Stimulated activated naive B cell treated with anti-CD40 and anti-IgM and Interleukin-4, amounts not matched to agents 10 μg/mL and 1 μg/mL and 100 μg/mL, for 72 hours (primary cell): ENCODE results near the gene AHNAK.

Source experiments
- ATAC-seq, 2 donors: fragments of 150-1000 bp; cut with Tn5 transposase; replicated peaks; 2 replicates each; pipeline ENCODE4 v1.10.0; 2021; ENCODE audit warnings: moderate library complexity in 1 of 2
- DNase-seq: peaks from one replicate; pipeline ENCODE4 v3.0.0; 2021
- H3K27ac Mint-ChIP-seq: one replicate; pipeline ENCODE4 v1.8.0; 2022; ENCODE audit warnings: mild to moderate bottlenecking, mixed read lengths
- H3K27me3 Mint-ChIP-seq, 2 donors: one replicate each; pipeline ENCODE4 v1.8.0; 2022; ENCODE audit warnings: mixed read lengths in 2 of 2
- H3K36me3 Mint-ChIP-seq, 2 donors: one replicate each; pipeline ENCODE4 v1.8.0; 2022; ENCODE audit warnings: mixed read lengths in 2 of 2, mild to moderate bottlenecking in 1 of 2
- H3K4me1 Mint-ChIP-seq, 2 donors: one replicate each; pipeline ENCODE4 v1.8.0; 2022; ENCODE audit warnings: mixed read lengths in 2 of 2, mild to moderate bottlenecking in 1 of 2
- H3K4me3 Mint-ChIP-seq, 2 donors: one replicate each; pipeline ENCODE4 v1.8.0; 2022; ENCODE audit warnings: mild to moderate bottlenecking in 2 of 2, mixed read lengths in 2 of 2, moderate library complexity in 1 of 2
- H3K9me3 Mint-ChIP-seq, 2 donors: one replicate each; pipeline ENCODE4 v1.8.0; 2022; ENCODE audit warnings: mixed read lengths in 2 of 2, mild to moderate bottlenecking in 1 of 2

AHNAK gene

GRCh38 chr11:62400760-62401159, 145.8 kb downstream of the AHNAK start:
- Mint-ChIP-seq H3K9me3 (no peaks in the 10 kb centered on the region), H3K4me1 (peaks cover 10 to 13% of the 10 kb centered on the region in 2 donors), H3K27ac (no peak overlapping the region), H3K27me3 (peaks cover 15 to 26% of the 10 kb centered on the region in 2 donors), H3K4me3 (no peak overlapping the region), H3K36me3 (no peaks in the 10 kb centered on the region)
- ATAC-seq (no peak), DNase-seq (no peak)

- no peak for ATAC-seq
- Mint-ChIP-seq H3K27ac (no peak overlapping the region), H3K4me1 (peaks cover 10 to 13% of the 10 kb centered on the region in 2 donors)
Observed at GRCh38 chr11:62400281-62400680, 146.3 kb downstream of the AHNAK start.

GRCh38 chr11:62399878-62400266, 146.7 kb downstream of the AHNAK start:
- H3K4me3 Mint-ChIP-seq: no peak overlapping the region
- no peak for ATAC-seq

More at GRCh38 chr11:62400281-62400680, 146.3 kb downstream of the AHNAK start:
- DNase-seq: no peak
- H3K27me3 Mint-ChIP-seq: peaks cover 15 to 26% of the 10 kb centered on the region in 2 donors
- H3K36me3 Mint-ChIP-seq: no peaks in the 10 kb centered on the region
- no peaks in the 10 kb centered on the region for H3K9me3 Mint-ChIP-seq
- H3K4me3 Mint-ChIP-seq: no peak overlapping the region

DNA sequence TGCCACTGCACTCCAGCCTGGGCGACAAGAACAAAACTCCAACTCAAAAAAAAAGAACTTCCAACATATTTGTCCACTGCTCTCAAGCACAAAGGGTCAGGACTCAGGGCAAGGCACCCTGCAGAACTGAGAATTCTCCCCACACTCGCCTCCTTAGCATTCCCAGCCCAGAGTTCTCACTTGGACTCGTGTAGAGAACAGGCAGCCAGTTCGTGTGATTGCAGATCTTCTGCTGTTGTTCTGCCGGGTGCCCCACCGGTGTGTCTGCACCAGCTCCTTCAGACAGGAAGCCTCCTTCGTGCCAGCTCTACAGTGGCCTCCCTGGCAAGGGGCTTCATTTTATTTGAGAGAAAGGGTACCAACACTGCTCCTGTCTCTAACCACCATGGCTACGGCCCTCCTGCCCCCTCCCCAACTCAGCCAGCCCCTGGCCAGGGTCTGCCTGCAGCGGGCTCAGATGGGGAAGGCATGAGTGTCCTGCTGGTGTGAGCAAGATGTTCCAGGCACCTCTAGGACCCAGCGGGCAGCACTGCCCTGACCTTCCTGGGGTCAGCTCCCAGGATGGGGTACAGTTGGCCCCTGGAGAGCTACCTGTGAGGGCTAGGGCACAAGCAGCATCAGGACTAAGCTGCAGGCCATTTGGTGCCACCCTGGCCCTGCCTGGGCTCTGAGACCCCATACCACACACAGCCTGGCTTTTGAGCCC, 147.3 kb downstream of the AHNAK start:
- Mint-ChIP-seq H3K36me3 (no peaks in the 10 kb centered on the region), H3K27me3 (peaks cover 12 to 22% of the 10 kb centered on the region in 2 donors), H3K4me3 (no peak overlapping the region), H3K27ac (no peak overlapping the region), H3K9me3 (no peaks in the 10 kb centered on the region), H3K4me1 (peaks cover 13 to 18% of the 10 kb centered on the region in 2 donors)
- DNase-seq (no peak), ATAC-seq (no peak)

More at GRCh38 chr11:62399878-62400266, 146.7 kb downstream of the AHNAK start:
- Mint-ChIP-seq H3K9me3 (no peaks in the 10 kb centered on the region), H3K27me3 (peaks cover 13 to 22% of the 10 kb centered on the region in 2 donors), H3K36me3 (no peaks in the 10 kb centered on the region), H3K27ac (no peak overlapping the region), H3K4me1 (peaks cover 13 to 14% of the 10 kb centered on the region in 2 donors)
- no peak for DNase-seq

DNA sequence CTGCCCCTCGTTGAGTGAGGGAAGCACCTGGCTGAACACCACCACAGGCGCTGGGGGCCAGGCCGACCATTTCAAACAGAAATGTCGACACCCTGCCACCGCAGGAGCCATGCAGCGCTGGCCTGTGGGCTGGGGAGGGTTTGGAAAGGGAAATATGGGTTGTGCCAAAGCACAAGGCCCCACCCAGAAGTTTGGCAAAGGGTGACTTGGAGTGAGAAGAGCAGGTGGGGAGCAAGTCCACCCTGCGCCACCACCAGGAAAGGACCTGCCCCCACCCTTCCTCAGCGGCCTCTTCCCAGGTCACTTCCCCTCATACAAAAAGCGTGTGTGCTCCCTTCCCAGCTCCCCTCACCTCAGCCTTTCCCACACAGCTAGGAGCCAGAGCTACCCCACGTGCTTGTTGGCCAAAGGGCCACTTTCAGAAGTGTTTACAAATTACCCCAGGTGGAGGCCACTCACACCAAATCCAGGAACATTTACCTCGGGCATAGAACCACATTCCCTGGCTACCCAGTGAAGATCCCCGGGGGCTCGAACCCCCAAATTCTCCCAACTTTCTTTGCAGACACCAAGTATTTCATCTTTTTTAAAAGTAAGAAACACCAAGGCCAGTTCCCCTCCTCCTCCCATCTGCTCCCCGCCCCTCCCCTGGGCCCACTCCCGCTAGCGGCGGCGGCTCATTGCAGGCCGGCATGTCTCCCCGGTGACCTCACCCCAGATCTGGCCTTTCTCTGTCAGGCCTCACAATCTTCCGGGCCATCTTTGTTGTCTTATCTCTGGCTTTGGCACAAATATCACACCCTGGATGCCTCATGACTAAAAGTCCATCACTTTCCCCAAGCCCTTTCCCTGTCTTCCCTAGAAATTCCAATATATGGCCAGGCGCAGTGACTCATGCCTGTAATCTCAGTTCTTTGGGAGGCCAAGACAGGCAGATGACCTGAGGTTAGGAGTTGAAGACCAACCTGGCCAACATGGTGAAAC, 148.3 kb downstream of the AHNAK start:
- Mint-ChIP-seq H3K27me3 (peaks cover 12 to 22% of the 10 kb centered on the region in 2 donors), H3K36me3 (no peaks in the 10 kb centered on the region), H3K27ac (no peak overlapping the region), H3K9me3 (no peaks in the 10 kb centered on the region), H3K4me1 (peaks cover 14 to 18% of the 10 kb centered on the region in 2 donors), H3K4me3 (no peak overlapping the region)
- ATAC-seq: no peak
- DNase-seq: no peak

GRCh38 chr11:62395885-62396551, 150.6 kb downstream of the AHNAK start:
- H3K36me3 Mint-ChIP-seq: no peaks in the 10 kb centered on the region
- H3K4me1 Mint-ChIP-seq: peaks cover 2 to 8% of the 10 kb centered on the region in 2 donors
- DNase-seq: no peak
- peaks cover 12 to 16% of the 10 kb centered on the region in 2 donors for H3K27me3 Mint-ChIP-seq
- H3K27ac Mint-ChIP-seq: no peak overlapping the region
- ATAC-seq: no peak
- H3K9me3 Mint-ChIP-seq: no peaks in the 10 kb centered on the region
- H3K4me3 Mint-ChIP-seq: no peak overlapping the region

DNA sequence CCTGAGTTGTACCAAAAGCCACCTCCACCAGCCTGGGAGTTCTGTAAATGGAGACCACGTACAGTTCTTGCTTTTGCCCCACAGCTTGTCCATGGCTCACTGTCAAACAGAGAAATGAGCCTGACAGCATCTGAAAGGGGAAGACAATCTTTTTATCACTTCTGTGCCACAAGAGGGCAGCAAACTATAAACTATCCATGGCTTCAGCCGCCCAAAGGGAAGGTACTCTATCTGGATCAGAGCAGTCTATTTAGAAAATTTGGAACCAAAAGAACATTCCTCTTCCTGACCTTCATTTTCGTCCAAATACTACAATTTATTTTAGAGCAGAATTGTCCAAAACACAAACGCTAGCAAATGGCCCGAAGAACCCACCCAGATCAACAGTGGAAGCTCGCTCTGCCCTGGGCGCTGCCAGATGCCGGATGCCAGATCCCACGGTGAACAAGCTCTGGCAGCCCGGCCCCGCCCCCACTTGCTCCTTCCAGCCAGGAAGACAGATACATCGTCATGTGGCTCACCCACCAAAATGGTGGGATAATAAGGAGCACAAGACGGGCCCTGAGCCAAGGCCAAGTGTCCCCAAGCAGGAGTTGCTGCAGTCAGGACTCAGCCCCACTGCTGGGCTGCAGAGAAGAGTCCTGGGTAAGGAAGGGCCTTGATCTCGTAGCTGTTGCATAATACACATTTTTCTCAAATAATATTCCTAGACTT, 151.6 kb downstream of the AHNAK start:
- Mint-ChIP-seq H3K9me3 (no peaks in the 10 kb centered on the region), H3K27me3 (peaks cover 12 to 16% of the 10 kb centered on the region in 2 donors), H3K4me3 (no peak overlapping the region), H3K4me1 (peaks cover 2 to 8% of the 10 kb centered on the region in 2 donors), H3K36me3 (no peaks in the 10 kb centered on the region), H3K27ac (no peak overlapping the region)
- peak; percentile 52 for DNase-seq
- peak; percentile 93 to 94 for ATAC-seq

DNA sequence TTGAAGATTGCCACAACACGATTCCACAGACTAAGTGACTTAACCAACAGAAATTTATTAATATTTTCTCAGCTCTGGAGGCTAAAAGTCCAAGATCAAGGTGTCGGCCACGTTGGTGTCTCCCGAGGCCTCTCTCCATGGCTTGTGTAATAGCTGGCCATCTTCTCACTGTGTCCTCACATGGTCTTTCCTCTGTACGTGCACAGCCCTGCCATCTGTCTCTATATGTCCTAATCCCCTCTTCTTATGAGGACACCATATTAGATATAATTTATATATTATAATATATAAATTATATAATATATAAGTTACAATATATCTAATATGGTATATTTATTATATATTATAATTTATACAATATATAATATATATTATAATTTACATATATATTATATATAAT, 152.9 kb downstream of the AHNAK start:
- DNase-seq: no peak
- ATAC-seq: no peak
- H3K27me3 Mint-ChIP-seq: peaks cover 8 to 9% of the 10 kb centered on the region in 2 donors
- no peaks in the 10 kb centered on the region for H3K36me3 Mint-ChIP-seq
- H3K9me3 Mint-ChIP-seq: no peaks in the 10 kb centered on the region
- no peak overlapping the region for H3K27ac Mint-ChIP-seq
- H3K4me1 Mint-ChIP-seq: peaks cover 2 to 8% of the 10 kb centered on the region in 2 donors
- H3K4me3 Mint-ChIP-seq: no peak overlapping the region

GRCh38 chr11:62393061-62393611, 153.5 kb downstream of the AHNAK start:
- Mint-ChIP-seq H3K27ac (no peak overlapping the region), H3K4me3 (no peak overlapping the region)

DNA sequence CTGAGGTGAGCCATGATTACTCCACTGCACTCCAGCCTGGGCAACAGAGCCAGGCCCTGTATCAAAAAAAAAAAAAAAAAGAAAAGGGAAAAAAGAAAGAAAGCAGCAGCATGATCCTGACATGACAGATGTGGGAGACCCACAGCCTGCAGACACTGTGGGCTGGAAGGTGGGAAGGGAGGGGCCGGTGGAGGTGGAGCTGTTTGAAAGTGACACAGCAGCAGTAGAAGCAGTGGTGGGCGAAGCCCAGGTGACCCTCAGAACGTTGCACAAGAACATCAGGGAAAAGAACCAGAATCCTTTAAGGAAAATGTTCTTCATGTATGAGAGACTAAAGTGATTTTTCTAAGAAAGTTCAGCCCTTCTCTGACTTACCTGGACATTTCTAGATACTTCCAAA, 154.1 kb downstream of the AHNAK start:
- Mint-ChIP-seq H3K27ac (no peak overlapping the region), H3K27me3 (no peaks in the 10 kb centered on the region), H3K4me3 (no peak overlapping the region), H3K36me3 (no peaks in the 10 kb centered on the region), H3K9me3 (no peaks in the 10 kb centered on the region), H3K4me1 (peaks cover 2 to 8% of the 10 kb centered on the region in 2 donors)
- DNase-seq (no peak), ATAC-seq (no peak)

More at GRCh38 chr11:62393061-62393611, 153.5 kb downstream of the AHNAK start:
- ATAC-seq (peak; percentile 48 to 68), DNase-seq (no peak)
- H3K27me3 Mint-ChIP-seq: peaks cover 2 to 3% of the 10 kb centered on the region in 2 donors
- H3K36me3 Mint-ChIP-seq: no peaks in the 10 kb centered on the region
- H3K4me1 Mint-ChIP-seq: peaks cover 2 to 8% of the 10 kb centered on the region in 2 donors
- H3K9me3 Mint-ChIP-seq: no peaks in the 10 kb centered on the region

DNA sequence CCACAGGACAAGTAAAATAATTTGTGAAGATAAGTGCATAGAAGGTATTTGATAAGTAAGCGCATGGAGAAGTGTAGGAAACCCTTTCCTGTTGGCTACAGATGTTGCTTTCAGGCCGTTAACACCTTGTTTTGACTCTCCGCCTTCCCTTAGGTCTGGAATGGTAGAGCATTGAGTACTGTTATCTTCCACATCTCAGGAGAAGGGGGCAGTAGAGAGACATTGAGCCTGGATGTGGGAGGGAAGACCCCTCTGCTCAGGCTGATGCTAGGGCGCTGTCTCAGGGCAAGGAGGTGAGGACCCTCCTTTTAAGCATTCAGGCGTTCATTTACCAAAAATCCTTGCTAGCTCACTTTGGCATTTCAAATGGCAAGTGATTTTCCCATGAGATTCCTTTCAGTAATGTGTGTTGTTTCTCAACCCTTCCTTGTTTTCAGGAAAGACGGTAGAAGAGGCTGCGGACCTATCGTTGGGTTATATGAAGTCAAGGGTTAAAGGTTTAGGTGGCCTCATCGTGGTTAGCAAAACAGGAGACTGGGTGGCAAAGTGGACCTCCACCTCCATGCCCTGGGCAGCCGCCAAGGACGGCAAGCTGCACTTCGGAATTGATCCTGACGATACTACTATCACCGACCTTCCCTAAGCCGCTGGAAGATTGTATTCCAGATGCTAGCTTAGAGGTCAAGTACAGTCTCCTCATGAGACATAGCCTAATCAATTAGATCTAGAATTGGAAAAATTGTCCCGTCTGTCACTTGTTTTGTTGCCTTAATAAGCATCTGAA, 154.8 kb downstream of the AHNAK start:
- Mint-ChIP-seq H3K4me3 (no peak overlapping the region), H3K4me1 (peaks cover 2 to 8% of the 10 kb centered on the region in 2 donors), H3K9me3 (no peaks in the 10 kb centered on the region), H3K27ac (no peak overlapping the region), H3K36me3 (no peaks in the 10 kb centered on the region), H3K27me3 (no peaks in the 10 kb centered on the region)
- ATAC-seq: no peak
- DNase-seq: no peak

DNA sequence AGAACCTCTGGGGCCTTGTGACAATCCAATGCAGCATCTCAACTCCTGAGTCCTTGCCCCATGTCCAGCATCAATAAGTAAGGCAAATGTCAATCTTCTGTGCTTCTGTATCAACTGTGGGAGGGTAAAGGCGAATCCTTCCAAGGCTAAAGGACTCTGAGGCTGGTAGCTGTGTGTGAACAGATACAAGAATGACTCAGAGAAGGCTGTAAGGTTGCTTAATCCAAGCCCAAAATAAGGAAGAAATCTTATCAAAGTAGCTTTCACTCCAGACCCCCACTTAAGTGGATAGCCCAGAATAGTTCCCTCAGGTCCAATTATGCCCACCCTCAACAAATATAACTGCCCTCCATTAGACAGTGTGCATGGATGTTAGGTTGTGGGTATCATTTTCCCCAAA, 155.9 kb downstream of the AHNAK start:
- Mint-ChIP-seq H3K27ac (no peak overlapping the region), H3K4me3 (no peak overlapping the region), H3K9me3 (no peaks in the 10 kb centered on the region), H3K4me1 (peaks cover 2 to 8% of the 10 kb centered on the region in 2 donors), H3K27me3 (no peaks in the 10 kb centered on the region), H3K36me3 (no peaks in the 10 kb centered on the region)
- no peak for ATAC-seq
- no peak for DNase-seq

- Mint-ChIP-seq H3K9me3 (no peaks in the 10 kb centered on the region), H3K4me1 (peaks cover 2 to 8% of the 10 kb centered on the region in 2 donors), H3K36me3 (no peaks in the 10 kb centered on the region), H3K27me3 (no peaks in the 10 kb centered on the region), H3K4me3 (no peak overlapping the region), H3K27ac (no peak overlapping the region)
- ATAC-seq (no peak), DNase-seq (no peak)
Observed at GRCh38 chr11:62390237-62390636, 156.4 kb downstream of the AHNAK start.
